ENCODE data around the gene SLC7A5.
A peak's percentile ranks its signal among the peaks of the same experiment; 100 is the strongest.
"Not testable (repeated sequence)": the region's sequence is repeated elsewhere in the genome, so short reads cannot be mapped to it uniquely, and the experiment has no call there.

Gene SLC7A5

DNA sequence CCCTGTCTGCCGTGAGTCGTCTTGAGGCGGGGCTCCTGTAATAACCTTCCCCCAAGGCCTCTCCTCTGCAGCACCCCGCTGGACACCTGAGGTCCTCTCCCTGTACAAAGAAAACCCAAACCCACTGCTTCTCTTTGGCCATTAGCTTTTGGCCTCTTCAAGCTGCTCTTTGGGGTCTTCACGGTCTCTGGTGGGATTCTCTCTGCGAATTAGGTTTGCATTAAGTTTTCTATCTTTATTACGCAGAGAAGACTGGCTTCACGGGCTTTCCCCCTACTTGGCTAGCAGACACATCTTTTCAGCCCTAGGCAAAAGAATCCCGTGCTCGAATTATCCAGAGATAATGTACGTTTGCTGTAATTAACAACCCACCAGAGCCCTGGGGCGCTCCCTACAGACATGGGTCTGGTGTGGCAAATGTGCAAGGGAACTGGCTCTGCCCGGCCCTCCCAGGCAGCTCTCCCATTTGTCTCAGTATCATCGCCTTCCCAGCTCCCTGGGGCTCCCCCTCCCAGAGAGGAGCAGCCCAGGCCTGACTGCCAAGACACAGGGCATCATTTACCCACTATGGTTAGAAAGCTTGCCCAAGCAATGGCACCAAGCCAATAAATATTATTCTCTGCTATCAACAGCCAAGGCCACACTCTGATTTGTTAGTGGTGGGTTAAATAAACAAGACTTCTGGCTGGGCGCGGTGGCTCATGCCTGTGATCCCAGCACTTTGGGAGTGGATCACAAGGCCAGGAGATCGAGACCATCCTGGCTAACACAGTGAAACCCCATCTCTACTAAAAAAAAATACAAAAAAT is 78.8 kb downstream of the SLC7A5 start:
- DNase-seq, result no peak

DNA sequence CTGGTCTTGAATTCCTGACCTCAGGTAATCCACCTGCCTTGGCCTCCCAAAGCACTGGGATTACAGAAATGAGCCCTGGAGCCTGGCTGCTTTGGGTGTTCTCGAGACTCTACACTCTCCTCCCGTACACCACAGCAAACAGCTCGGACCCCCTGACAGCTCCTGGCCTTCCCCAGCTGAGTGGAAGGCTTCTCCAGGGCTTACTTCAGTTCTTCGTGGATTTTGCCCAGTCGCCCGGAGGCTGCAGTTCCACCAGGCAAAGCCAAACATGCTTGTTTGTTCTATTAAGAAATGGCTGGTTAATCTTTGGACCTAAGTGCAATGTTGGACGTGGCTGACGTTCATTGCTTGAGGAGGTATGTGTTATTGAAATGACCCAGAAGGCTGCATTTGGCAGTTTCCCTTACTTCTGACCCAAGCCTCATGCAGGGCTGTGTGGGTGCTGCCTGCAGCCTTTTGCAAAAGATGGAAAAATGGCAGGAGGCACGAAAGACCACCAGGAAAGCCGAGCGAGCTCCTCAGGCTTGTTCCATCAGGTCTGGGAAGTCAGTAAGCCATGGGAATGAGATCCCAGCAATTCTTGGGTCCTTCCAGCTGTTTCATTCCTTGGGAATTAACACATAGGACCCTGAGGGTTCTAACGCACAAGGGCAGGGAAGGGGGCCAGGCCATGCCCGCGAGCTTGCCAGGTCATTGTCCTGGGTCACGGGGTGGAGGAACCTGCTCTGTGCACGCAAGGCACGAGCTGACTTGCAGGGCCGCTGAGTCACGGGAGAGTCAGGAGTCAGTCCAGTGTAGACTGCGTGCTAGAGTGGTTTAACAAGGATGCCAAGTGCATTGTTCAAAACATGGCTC is 79.6 kb downstream of the SLC7A5 start:
- no peak for DNase-seq

GRCh38 chr16:87788730-87789436 is 80.4 kb downstream of the SLC7A5 start:
- not testable (repeated sequence) for DNase-seq

DNA sequence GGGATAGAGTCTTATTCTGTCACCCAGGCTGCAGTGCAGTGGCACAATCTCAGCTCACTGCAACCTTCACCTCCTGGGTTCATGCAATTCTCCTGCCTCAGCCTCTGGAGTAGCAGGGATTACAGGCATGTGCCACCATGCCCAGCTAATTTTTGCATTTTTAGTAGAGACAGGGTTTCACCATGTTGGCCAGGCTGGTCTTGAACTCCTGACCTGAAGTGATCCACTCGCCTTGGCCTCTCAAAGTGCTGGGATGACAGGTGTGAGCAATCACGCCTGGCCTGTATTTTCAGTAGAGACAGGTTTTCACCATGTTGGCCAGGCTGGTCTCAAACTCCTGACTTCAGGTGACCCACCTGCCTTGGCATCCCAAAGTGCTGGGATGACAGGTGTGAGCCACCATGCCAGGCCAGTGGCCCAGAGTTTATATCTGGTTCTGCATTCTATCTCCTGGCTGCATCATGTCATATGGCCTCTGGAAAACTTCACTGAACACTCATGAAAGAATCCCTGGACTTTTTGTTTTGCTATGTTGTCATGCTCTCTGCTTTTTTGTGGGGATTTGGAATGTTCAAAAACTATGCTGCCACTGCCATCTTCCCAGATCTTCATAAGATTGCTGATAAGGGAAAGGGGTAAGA is 81.7 kb downstream of the SLC7A5 start:
- DNase-seq, result not testable (repeated sequence)

DNA sequence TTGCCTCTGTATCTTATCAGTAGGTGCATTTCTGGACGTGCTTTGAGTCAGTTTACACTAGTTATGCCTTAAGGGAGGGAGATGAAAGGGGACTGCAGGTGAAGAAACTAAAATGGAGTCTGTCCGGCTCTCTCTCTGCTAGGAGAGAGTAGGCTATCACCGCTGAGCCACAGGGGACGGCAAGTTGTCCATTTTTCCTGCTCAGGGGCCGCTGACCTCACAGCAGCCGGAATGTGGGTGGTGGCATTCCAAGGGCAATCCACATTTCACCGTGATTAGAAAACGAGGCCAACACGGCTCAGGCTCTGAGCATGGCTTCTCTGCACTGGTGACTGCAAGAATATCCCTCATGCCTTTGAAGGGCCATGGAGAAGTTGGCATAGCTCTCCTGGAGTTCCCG is 84.5 kb downstream of the SLC7A5 start:
- DNase-seq, result no peak

GRCh38 chr16:87782033-87782432 is 87.3 kb downstream of the SLC7A5 start:
- DNase-seq, result no peak

GRCh38 chr16:87780385-87780989 is 88.8 kb downstream of the SLC7A5 start:
- peak; percentile 86 for DNase-seq

Data from SIG-M5 (cell line).